ENCODE results near the gene AP3M1. TPM values are rescaled to one million over a fixed set of nuclear protein-coding genes. Genes with fewer than 3 reads are reported as not detected.

AP3M1 gene
- total RNA-seq, 6 experiments from 2014 or later = 16.2 to 22.4 (median 19.9) TPM

DNA sequence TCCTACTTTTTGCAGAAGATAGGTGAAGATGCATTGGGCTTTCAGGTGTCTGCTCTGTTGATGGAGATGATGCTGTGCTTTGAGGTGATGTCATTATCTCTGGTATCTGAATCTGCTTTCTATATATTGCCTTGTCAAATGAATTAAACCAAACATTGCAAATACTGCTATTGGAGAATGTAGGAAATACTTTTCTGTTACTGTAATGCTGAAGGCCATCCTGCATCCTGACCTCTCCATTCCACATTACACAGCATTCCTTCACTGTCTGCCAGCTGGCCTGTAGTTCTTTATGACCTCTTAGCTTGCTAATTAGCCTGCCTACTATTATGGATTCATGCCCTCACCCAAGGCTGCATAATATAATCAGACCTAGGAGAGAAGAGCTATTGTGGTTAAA lies 79.5 kb downstream of the AP3M1 start:
- Histone ChIP-seq H3K9me3 (no peaks in the 10 kb centered on the region), H3K4me3 (no peak overlapping the region), H3K4me1 (peaks cover 0 to 9% (median 3%) of the 10 kb centered on the region in 4 donors), H3K36me3 (peaks cover 0 to 9% (median 0%) of the 10 kb centered on the region in 4 donors), H3K27ac (no peak overlapping the region), H3K27me3 (no peaks in the 10 kb centered on the region)
- TF ChIP-seq, protein P1, sequence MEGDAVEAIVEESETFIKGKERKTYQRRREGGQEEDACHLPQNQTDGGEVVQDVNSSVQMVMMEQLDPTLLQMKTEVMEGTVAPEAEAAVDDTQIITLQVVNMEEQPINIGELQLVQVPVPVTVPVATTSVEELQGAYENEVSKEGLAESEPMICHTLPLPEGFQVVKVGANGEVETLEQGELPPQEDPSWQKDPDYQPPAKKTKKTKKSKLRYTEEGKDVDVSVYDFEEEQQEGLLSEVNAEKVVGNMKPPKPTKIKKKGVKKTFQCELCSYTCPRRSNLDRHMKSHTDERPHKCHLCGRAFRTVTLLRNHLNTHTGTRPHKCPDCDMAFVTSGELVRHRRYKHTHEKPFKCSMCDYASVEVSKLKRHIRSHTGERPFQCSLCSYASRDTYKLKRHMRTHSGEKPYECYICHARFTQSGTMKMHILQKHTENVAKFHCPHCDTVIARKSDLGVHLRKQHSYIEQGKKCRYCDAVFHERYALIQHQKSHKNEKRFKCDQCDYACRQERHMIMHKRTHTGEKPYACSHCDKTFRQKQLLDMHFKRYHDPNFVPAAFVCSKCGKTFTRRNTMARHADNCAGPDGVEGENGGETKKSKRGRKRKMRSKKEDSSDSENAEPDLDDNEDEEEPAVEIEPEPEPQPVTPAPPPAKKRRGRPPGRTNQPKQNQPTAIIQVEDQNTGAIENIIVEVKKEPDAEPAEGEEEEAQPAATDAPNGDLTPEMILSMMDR (IDR thresholded peaks at IDR 0.05) = no peak
- no peak for TF ChIP-seq POLR2A (IDR thresholded peaks at IDR 0.05)
- ATAC-seq = peak; percentile 22 to 53 (median 42)
- intact Hi-C loops (cut with DNase I) = no loop called here
- DNase-seq = no peak

Other genes starting within 250 kb of the AP3M1 start
- 1 to 10 TPM in 2 of 6 experiments, under 1 TPM in 4; 0.24 to 4.3 (median 0.87) TPM for gene PLAU, start 239.7 kb downstream of the AP3M1 start, total RNA-seq
- 10 to 100 TPM; 13.2 to 58.9 (median 27.5) TPM for gene VCL, start 152.7 kb downstream of the AP3M1 start, total RNA-seq
- 10 to 100 TPM; 54.2 to 92.5 (median 63.5) TPM for gene ADK, start 393 bp upstream of the AP3M1 start, total RNA-seq